BE2C (cell line): Measurements from ENCODE around the gene APBB2.
"Not testable (repeated sequence)": the region's sequence is repeated elsewhere in the genome, so short reads cannot be mapped to it uniquely, and the experiment has no call there.

ENCODE experiments used
- DNase-seq: peaks from one replicate; pipeline ENCODE4 v3.0.0-alpha.2; 2020
- H3K27me3 ChIP-seq: fragments of 250-450 bp; sonication (Bioruptor Pico); 2 replicates; pipeline ENCODE4 v1.5.1; 2020; ENCODE audit warnings: mild to moderate bottlenecking
- H3K36me3 ChIP-seq: fragments of 250-450 bp; sonication (Bioruptor Pico); 2 replicates; pipeline ENCODE4 v1.5.1; 2020; ENCODE audit warnings: mild to moderate bottlenecking
- H3K4me1 ChIP-seq: fragments of 250-450 bp; sonication (Bioruptor Pico); 2 replicates; pipeline ENCODE4 v1.5.1; 2020
- H3K4me3 ChIP-seq: 2 replicates; pipeline ENCODE4 v1.5.1; 2011; ENCODE audit warnings: low read depth, low read length
- H3K9me3 ChIP-seq: fragments of 250-450 bp; sonication (Bioruptor Pico); 2 replicates; pipeline ENCODE4 v1.5.1; 2020
- CTCF ChIP-seq: IDR thresholded peaks from 2 replicates; pipeline ENCODE4 v1.5.1; 2012; ENCODE audit warnings: mild to moderate bottlenecking, low read depth, low read length

The APBB2 gene

GRCh38 chr4:41000356-41000755 lies 214.0 kb downstream of the APBB2 start:
- Histone ChIP-seq H3K4me3 (no peak overlapping the region), H3K27me3 (no peaks in the 10 kb centered on the region), H3K9me3 (no peaks in the 10 kb centered on the region), H3K36me3 (no peaks in the 10 kb centered on the region), H3K4me1 (no peaks in the 10 kb centered on the region)
- no peak for TF ChIP-seq CTCF
- DNase-seq, result no peak

- no peaks in the 10 kb centered on the region for H3K4me1 ChIP-seq
- no peaks in the 10 kb centered on the region for H3K9me3 ChIP-seq
- no peak for DNase-seq
- H3K27me3 ChIP-seq, result no peaks in the 10 kb centered on the region
- TF ChIP-seq CTCF, result no peak
- H3K36me3 ChIP-seq, result no peaks in the 10 kb centered on the region
- H3K4me3 ChIP-seq, result no peak overlapping the region
These were observed 215.5 kb downstream of the APBB2 start for GRCh38 chr4:40998675-40999358.

- Histone ChIP-seq H3K4me1 (no peaks in the 10 kb centered on the region), H3K36me3 (no peaks in the 10 kb centered on the region), H3K9me3 (no peaks in the 10 kb centered on the region), H3K4me3 (no peak overlapping the region), H3K27me3 (no peaks in the 10 kb centered on the region)
- no peak for DNase-seq
- TF ChIP-seq CTCF, result no peak
These were observed 218.5 kb downstream of the APBB2 start for GRCh38 chr4:40995850-40996249.

- H3K4me1 ChIP-seq, H3K4me3 ChIP-seq, H3K27me3 ChIP-seq, DNase-seq, H3K36me3 ChIP-seq, H3K9me3 ChIP-seq: not testable (repeated sequence)
These were observed 220.0 kb downstream of the APBB2 start for GRCh38 chr4:40994321-40994720.

- DNase-seq, H3K9me3 ChIP-seq, H3K4me1 ChIP-seq, H3K27me3 ChIP-seq, H3K4me3 ChIP-seq, H3K36me3 ChIP-seq: not testable (repeated sequence)
These were observed 221.0 kb downstream of the APBB2 start for GRCh38 chr4:40993296-40993693.

DNA sequence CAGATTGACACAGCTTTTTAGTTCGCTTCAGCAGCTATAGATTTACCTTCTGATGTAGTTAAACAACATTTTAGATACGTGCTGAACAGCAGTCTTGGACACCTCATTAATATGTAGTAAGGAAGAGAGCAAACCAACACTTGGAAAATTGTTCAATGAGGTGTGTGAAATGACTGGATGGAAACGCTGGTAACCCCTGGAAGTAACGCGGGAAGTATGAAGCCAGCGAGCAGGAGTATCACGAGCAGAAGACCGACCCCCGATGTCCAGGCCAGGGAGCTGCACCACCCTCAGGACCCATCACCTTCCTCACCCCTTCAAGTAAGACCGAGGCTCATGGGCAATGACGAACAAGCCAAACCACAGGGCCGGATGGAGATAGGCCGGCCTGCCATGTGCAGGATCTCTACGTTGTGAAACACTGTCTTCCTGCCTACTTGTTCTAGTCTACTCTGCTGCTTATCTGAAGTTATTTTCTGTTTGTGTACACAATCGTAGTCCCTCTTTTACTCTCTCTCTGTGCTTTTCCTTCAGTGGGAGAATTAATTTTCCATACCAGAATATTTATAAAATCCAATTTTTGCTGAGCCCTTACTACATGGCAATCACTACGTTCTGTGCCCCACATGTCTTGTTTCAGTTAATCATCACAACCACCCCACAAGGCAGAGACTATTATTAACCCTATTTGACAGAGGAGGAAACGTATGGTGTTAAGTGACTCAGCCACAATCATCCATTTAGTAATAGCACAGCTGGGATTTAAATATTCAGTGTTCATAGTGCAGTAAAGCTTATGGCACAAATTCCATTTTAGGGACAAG lies 221.7 kb downstream of the APBB2 start:
- H3K36me3 ChIP-seq, result no peaks in the 10 kb centered on the region
- DNase-seq, result no peak
- no peak for TF ChIP-seq CTCF
- no peaks in the 10 kb centered on the region for H3K4me1 ChIP-seq
- H3K9me3 ChIP-seq, result no peaks in the 10 kb centered on the region
- H3K4me3 ChIP-seq, result no peak overlapping the region
- H3K27me3 ChIP-seq, result no peaks in the 10 kb centered on the region

- no peak overlapping the region for H3K4me3 ChIP-seq
- no peaks in the 10 kb centered on the region for H3K36me3 ChIP-seq
- DNase-seq, result no peak
- no peaks in the 10 kb centered on the region for H3K27me3 ChIP-seq
- TF ChIP-seq CTCF, result no peak
- H3K9me3 ChIP-seq, result no peaks in the 10 kb centered on the region
- H3K4me1 ChIP-seq, result no peaks in the 10 kb centered on the region
These were observed 222.4 kb downstream of the APBB2 start for GRCh38 chr4:40991908-40992307.
